CD4-positive, alpha-beta T cell (primary cell): Measurements from ENCODE around the gene SLC22A3. TPM values are rescaled to one million over a fixed set of nuclear protein-coding genes. Genes with fewer than 3 reads are reported as not detected.

ENCODE experiments used
- ATAC-seq: fragments of 200-7000 bp; cut with Tn5 transposase; one replicate; pipeline ENCODE4 v1.10.0; 2022; ENCODE audit warnings: mild to moderate bottlenecking; ENCODE audit not compliant: poor library complexity
- CTCF ChIA-PET: fragments of 350-600 bp; sonication (Branson Sonifier 250); formaldehyde crosslinking; loops from one replicate; lab custom pipeline; 2021; ENCODE audit warnings: antibody characterized with exemption, inconsistent platforms; lab: Charles Lee
- POLR2A ChIA-PET: fragments of 350-600 bp; sonication (Branson Sonifier 250); formaldehyde crosslinking; loops from one replicate; lab custom pipeline; 2021; ENCODE audit warnings: antibody characterized with exemption, inconsistent platforms; lab: Charles Lee
- DNase-seq, 14 experiments: peaks; one replicate each; pipeline ENCODE4 v3.0.0-alpha.2; 2013 to 2020; ENCODE audit warnings: mixed read lengths in 2 of 14
- H3K27ac ChIP-seq, 2 donors: one replicate each; pipeline versions ENCODE4 v1.5.1 to v1.7.0; 2013; ENCODE audit warnings: low read length in 2 of 2, low read depth in 1 of 2, mild to moderate bottlenecking in 1 of 2
- H3K27me3 ChIP-seq, 2 experiments: 1 replicate in 1 of 2; 2 replicates in 1 of 2; pipeline versions ENCODE4 v1.6.1 to v1.7.0; 2013; ENCODE audit warnings: low read length in 2 of 2, control low read depth in 1 of 2, mild to moderate bottlenecking in 1 of 2, moderate library complexity in 1 of 2; ENCODE audit not compliant: insufficient read depth in 2 of 2, control insufficient read depth in 1 of 2
- H3K36me3 ChIP-seq: one replicate; pipeline ENCODE4 v1.6.1; 2013; ENCODE audit warnings: low read length, control low read depth; ENCODE audit not compliant: insufficient read depth
- H3K4me1 ChIP-seq: one replicate; pipeline ENCODE4 v1.6.1; 2013; ENCODE audit warnings: low read length, control low read depth; ENCODE audit not compliant: insufficient read depth
- H3K4me3 ChIP-seq: one replicate; pipeline ENCODE4 v1.5.1; 2013; ENCODE audit warnings: mild to moderate bottlenecking, low read length, moderate library complexity
- H3K9me3 ChIP-seq, 2 experiments: 1 replicate in 1 of 2; 2 replicates in 1 of 2; pipeline versions ENCODE4 v1.6.1 to v1.7.0; 2013; ENCODE audit warnings: low read length in 2 of 2, mild to moderate bottlenecking in 2 of 2, control low read depth in 1 of 2, moderate library complexity in 1 of 2; ENCODE audit not compliant: control insufficient read depth in 1 of 2, insufficient read depth in 1 of 2
- H3K27ac Mint-ChIP-seq: one replicate; pipeline ENCODE4 v1.8.0; 2020; ENCODE audit warnings: mixed read lengths
- H3K27me3 Mint-ChIP-seq: one replicate; pipeline ENCODE4 v1.8.0; 2021; ENCODE audit warnings: mixed read lengths
- H3K36me3 Mint-ChIP-seq: one replicate; pipeline ENCODE4 v1.8.0; 2021; ENCODE audit warnings: low read depth, mixed read lengths
- H3K4me1 Mint-ChIP-seq: one replicate; pipeline ENCODE4 v1.8.0; 2021; ENCODE audit warnings: low read depth, mixed read lengths
- H3K4me3 Mint-ChIP-seq: one replicate; pipeline ENCODE4 v1.8.0; 2020; ENCODE audit warnings: mild to moderate bottlenecking, mixed read lengths
- H3K9me3 Mint-ChIP-seq: one replicate; pipeline ENCODE4 v1.8.0; 2020; ENCODE audit warnings: mixed read lengths
- intact Hi-C, 2 experiments: fragments of 100-400 bp; cut with DNase I in 1 of 2; cut with micrococcal nuclease in 1 of 2; formaldehyde crosslinking; loops; one replicate each; pipeline versions ENCODE4 v1.15.1 to v1.9.0; 2023 to 2025; cut with DNase I, micrococcal nuclease
- total RNA-seq, 174 experiments: library from RNA in 2 of 174; stranded (reverse) in 2 of 174; gene quantifications; one replicate each; pipeline ENCODE4 v1.2.3 and lab custom pipeline; 2021 to 2026
- TF ChIP-seq, protein P1 (sequence below): fragments of 200-600 bp; IDR thresholded peaks from one replicate; pipeline ENCODE4 v1.8.0; 2022; ENCODE audit warnings: antibody characterized with exemption, mild to moderate bottlenecking

The SLC22A3 gene
- total RNA-seq, 2 experiments from 2014 or later: not detected

GRCh38 chr6:160331753-160332152 is 16.4 kb upstream of the SLC22A3 start:
- Mint-ChIP-seq H3K27me3 (peaks cover 41% of the 10 kb centered on the region), H3K27ac (no peak overlapping the region), H3K9me3 (no peaks in the 10 kb centered on the region), H3K4me1 (no peaks in the 10 kb centered on the region), H3K4me3 (no peak overlapping the region), H3K36me3 (no peaks in the 10 kb centered on the region)
- Histone ChIP-seq H3K4me3 (no peak overlapping the region), H3K4me1 (no peaks in the 10 kb centered on the region), H3K9me3 (no peaks in the 10 kb centered on the region), H3K27me3 (peaks cover 5 to 9% of the 10 kb centered on the region in 2 experiments), H3K36me3 (no peaks in the 10 kb centered on the region), H3K27ac (no peak overlapping the region)
- DNase-seq: no peak
- CTCF ChIA-PET: no interaction called here
- intact Hi-C loops: no loop called here
- TF ChIP-seq, protein P1, sequence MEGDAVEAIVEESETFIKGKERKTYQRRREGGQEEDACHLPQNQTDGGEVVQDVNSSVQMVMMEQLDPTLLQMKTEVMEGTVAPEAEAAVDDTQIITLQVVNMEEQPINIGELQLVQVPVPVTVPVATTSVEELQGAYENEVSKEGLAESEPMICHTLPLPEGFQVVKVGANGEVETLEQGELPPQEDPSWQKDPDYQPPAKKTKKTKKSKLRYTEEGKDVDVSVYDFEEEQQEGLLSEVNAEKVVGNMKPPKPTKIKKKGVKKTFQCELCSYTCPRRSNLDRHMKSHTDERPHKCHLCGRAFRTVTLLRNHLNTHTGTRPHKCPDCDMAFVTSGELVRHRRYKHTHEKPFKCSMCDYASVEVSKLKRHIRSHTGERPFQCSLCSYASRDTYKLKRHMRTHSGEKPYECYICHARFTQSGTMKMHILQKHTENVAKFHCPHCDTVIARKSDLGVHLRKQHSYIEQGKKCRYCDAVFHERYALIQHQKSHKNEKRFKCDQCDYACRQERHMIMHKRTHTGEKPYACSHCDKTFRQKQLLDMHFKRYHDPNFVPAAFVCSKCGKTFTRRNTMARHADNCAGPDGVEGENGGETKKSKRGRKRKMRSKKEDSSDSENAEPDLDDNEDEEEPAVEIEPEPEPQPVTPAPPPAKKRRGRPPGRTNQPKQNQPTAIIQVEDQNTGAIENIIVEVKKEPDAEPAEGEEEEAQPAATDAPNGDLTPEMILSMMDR: no peak
- ATAC-seq: no peak
- POLR2A ChIA-PET: no interaction called here

- ATAC-seq (no peak), DNase-seq (no peak)
- TF ChIP-seq, protein P1: no peak
- Histone ChIP-seq H3K27ac (no peak overlapping the region), H3K4me1 (no peaks in the 10 kb centered on the region), H3K4me3 (no peak overlapping the region), H3K9me3 (no peaks in the 10 kb centered on the region), H3K27me3 (peaks cover 7 to 8% of the 10 kb centered on the region in 2 experiments), H3K36me3 (no peaks in the 10 kb centered on the region)
- H3K9me3 Mint-ChIP-seq: no peaks in the 10 kb centered on the region
- H3K4me3 Mint-ChIP-seq: no peak overlapping the region
- ChIA-PET CTCF (no interaction called here), POLR2A (no interaction called here)
- peaks cover 49% of the 10 kb centered on the region for H3K27me3 Mint-ChIP-seq
- no peaks in the 10 kb centered on the region for H3K4me1 Mint-ChIP-seq
- intact Hi-C loops: no loop called here
- H3K27ac Mint-ChIP-seq: no peak overlapping the region
- H3K36me3 Mint-ChIP-seq: no peaks in the 10 kb centered on the region
Measured at GRCh38 chr6:160333101-160333500, 15.1 kb upstream of the SLC22A3 start.

GRCh38 chr6:160333841-160334240 is 14.3 kb upstream of the SLC22A3 start:
- Mint-ChIP-seq H3K4me1 (no peaks in the 10 kb centered on the region), H3K9me3 (no peaks in the 10 kb centered on the region), H3K27me3 (peaks cover 53% of the 10 kb centered on the region), H3K27ac (no peak overlapping the region), H3K36me3 (no peaks in the 10 kb centered on the region), H3K4me3 (no peak overlapping the region)
- ChIA-PET CTCF (no interaction called here), POLR2A (no interaction called here)
- H3K9me3 ChIP-seq: no peaks in the 10 kb centered on the region
- DNase-seq (no peak), ATAC-seq (no peak)
- intact Hi-C loops: no loop called here
- no peak overlapping the region for H3K27ac ChIP-seq
- TF ChIP-seq, protein P1: no peak
- H3K4me1 ChIP-seq: no peaks in the 10 kb centered on the region
- H3K27me3 ChIP-seq: peaks cover 6 to 8% of the 10 kb centered on the region in 2 experiments
- H3K4me3 ChIP-seq: no peak overlapping the region
- H3K36me3 ChIP-seq: no peaks in the 10 kb centered on the region
